Gastroesophageal sphincter (tissue), 4 donors: Measurements from ENCODE around the gene CLIC3. TPM values are rescaled to one million over a fixed set of nuclear protein-coding genes. Genes with fewer than 3 reads are reported as not detected.

Source experiments
- ATAC-seq: fragments of 150-250 bp; one replicate; pipeline ENCODE4 v1.9.1; 2016; ENCODE audit warnings: mild to moderate bottlenecking, moderate library complexity
- H3K27ac ChIP-seq, 4 donors: fragments of 200-600 bp; sonication (generic) in 3 of 4; 1 replicate in 3 of 4; 2 replicates in 1 of 4; pipeline ENCODE4 v1.5.1; 2016 to 2019
- H3K27me3 ChIP-seq: fragments of 200-600 bp; sonication (generic); one replicate; pipeline ENCODE4 v1.5.1; 2019
- H3K36me3 ChIP-seq, 2 donors: fragments of 200-600 bp; sonication (generic); one replicate each; pipeline ENCODE4 v1.5.1; 2019; ENCODE audit warnings: control low read depth in 1 of 2
- H3K4me1 ChIP-seq, 3 donors: fragments of 200-600 bp; sonication (generic); 1 replicate in 2 of 3; 2 replicates in 1 of 3; pipeline ENCODE4 v1.5.1; 2016 to 2019; ENCODE audit warnings: control low read depth in 2 of 3
- H3K4me3 ChIP-seq, 2 donors: fragments of 200-600 bp; sonication (generic); one replicate each; pipeline ENCODE4 v1.5.1; 2019; ENCODE audit warnings: mild to moderate bottlenecking in 1 of 2, moderate library complexity in 1 of 2
- H3K9me3 ChIP-seq, 3 donors: fragments of 200-600 bp; sonication (generic); one replicate each; pipeline ENCODE4 v1.5.1; 2017 to 2019; ENCODE audit warnings: control low read depth in 2 of 3
- CTCF ChIP-seq, 4 experiments: fragments of 200-600 bp in 2 of 4; fragments of 450-650 bp in 2 of 4; sonication (generic) in 1 of 4; IDR thresholded peaks; one replicate each; pipeline ENCODE4 v1.5.1; 2017 to 2019; ENCODE audit warnings: antibody characterized with exemption in 4 of 4, mild to moderate bottlenecking in 2 of 4, moderate library complexity in 2 of 4
- EP300 ChIP-seq: sonication (generic); formaldehyde crosslinking; IDR thresholded peaks from one replicate; pipeline ENCODE4 v1.6.1; 2017; ENCODE audit warnings: antibody characterized with exemption, mild to moderate bottlenecking
- POLR2A ChIP-seq, 2 donors: fragments of 450-650 bp; IDR thresholded peaks; one replicate each; pipeline ENCODE4 v1.6.1; 2017; ENCODE audit warnings: antibody characterized with exemption in 2 of 2, mild to moderate bottlenecking in 2 of 2, moderate library complexity in 1 of 2
- POLR2AphosphoS5 ChIP-seq: sonication (generic); formaldehyde crosslinking; IDR thresholded peaks from one replicate; pipeline ENCODE4 v1.6.1; 2017; ENCODE audit warnings: antibody characterized with exemption
- WGBS, 2 donors: methylation state at CpG; one replicate each; pipeline ENCODE4 v1.1.5; 2018; ENCODE audit warnings: low coverage in 1 of 2; 5-methylcytosine and 5-hydroxymethylcytosine counted together
- total RNA-seq, 4 donors: library from RNA; depleted of rRNA; stranded (reverse); fragments of >200 nt; gene quantifications; one replicate each; pipeline ENCODE4 v1.1.0, GENCODE V29; 2016

CLIC3 gene
- total RNA-seq, 4 donors from 2014 or later = 0.81 to 5.4 (median 2.2) TPM

- Histone ChIP-seq H3K36me3 (no peaks in the 10 kb centered on the region), H3K4me1 (peaks cover 0 to 19% (median 8%) of the 10 kb centered on the region in 3 donors), H3K27me3 (peaks cover 1% of the 10 kb centered on the region), H3K27ac (no peak overlapping the region), H3K9me3 (no peaks in the 10 kb centered on the region), H3K4me3 (no peak overlapping the region)
- TF ChIP-seq POLR2A (IDR thresholded peaks at IDR 0.05) (no peak), CTCF (IDR thresholded peaks at IDR 0.05) (no peak), EP300 (no peak), POLR2AphosphoS5 (no peak)
- ATAC-seq = no peak
- no CpG with 5 or more reads among the region's 19 CpGs for WGBS, 2 donors
Observed at GRCh38 chr9:136953771-136954269, 42.5 kb downstream of the CLIC3 start.

GRCh38 chr9:136952876-136953770, 43.2 kb downstream of the CLIC3 start:
- TF ChIP-seq EP300 (no peak), CTCF (IDR thresholded peaks at IDR 0.05) (no peak), POLR2AphosphoS5 (no peak), POLR2A (IDR thresholded peaks at IDR 0.05) (no peak)
- no CpG with 5 or more reads among the region's 44 CpGs for WGBS, 2 donors
- no peaks in the 10 kb centered on the region for H3K9me3 ChIP-seq
- no peaks in the 10 kb centered on the region for H3K36me3 ChIP-seq
- H3K27ac ChIP-seq = no peak overlapping the region
- no peak for ATAC-seq
- no peak overlapping the region for H3K4me3 ChIP-seq
- no peaks in the 10 kb centered on the region for H3K27me3 ChIP-seq
- H3K4me1 ChIP-seq = peaks cover 0 to 24% (median 8%) of the 10 kb centered on the region in 3 donors

- peaks cover 0 to 32% (median 8%) of the 10 kb centered on the region in 3 donors for H3K4me1 ChIP-seq
- H3K36me3 ChIP-seq = no peaks in the 10 kb centered on the region
- no peak overlapping the region for H3K27ac ChIP-seq
- H3K4me3 ChIP-seq = no peak overlapping the region
- no peaks in the 10 kb centered on the region for H3K27me3 ChIP-seq
- ATAC-seq = no peak
- WGBS, 2 donors = no CpG with 5 or more reads among the region's 15 CpGs
- TF ChIP-seq EP300 (no peak), CTCF (IDR thresholded peaks at IDR 0.05) (no peak), POLR2A (IDR thresholded peaks at IDR 0.05) (no peak), POLR2AphosphoS5 (no peak)
- H3K9me3 ChIP-seq = no peaks in the 10 kb centered on the region
Observed at GRCh38 chr9:136952321-136952850, 44.0 kb downstream of the CLIC3 start.

- TF ChIP-seq CTCF (IDR thresholded peaks at IDR 0.05) = no peak
- no peak for TF ChIP-seq POLR2AphosphoS5
- TF ChIP-seq EP300 = no peak
- TF ChIP-seq POLR2A (IDR thresholded peaks at IDR 0.05) = no peak
- no peak for ATAC-seq
Observed at GRCh38 chr9:136951541-136952320, 44.6 kb downstream of the CLIC3 start, which contains the start of gene LCN12. LCN12 (plus strand) TSS chr9:136952273; CDS start chr9:136952328, 55 bp downstream.

More at GRCh38 chr9:136951541-136952320, 44.6 kb downstream of the CLIC3 start, which contains the start of gene LCN12:
- 80% methylated on average over 3 of the region's 14 CpGs; no CpG with 5 or more reads in 1 of the 2 donors for WGBS, 2 donors
- Histone ChIP-seq H3K4me1 (peaks cover 0 to 32% (median 8%) of the 10 kb centered on the region in 3 donors), H3K4me3 (no peak within 1 kb of the TSS), H3K27ac (peak within 1 kb of the TSS in 2 of 4 donors; percentile 91), H3K27me3 (no peaks in the 10 kb centered on the region), H3K9me3 (no peaks in the 10 kb centered on the region), H3K36me3 (no peaks in the 10 kb centered on the region)
